Progenitor cell of endocrine pancreas (in vitro differentiated cells): ENCODE data around the gene TLX2. TPM values are rescaled to one million over a fixed set of nuclear protein-coding genes. Genes with fewer than 3 reads are reported as not detected.

Experiments
- DNase-seq: peaks from one replicate; pipeline ENCODE4 v3.0.0; 2021; ENCODE audit warnings: low spot score; ENCODE audit not compliant: unreplicated experiment
- H3K27ac Mint-ChIP-seq: 2 replicates; pipeline ENCODE4 v1.8.0; 2021; ENCODE audit warnings: mild to moderate bottlenecking, moderate library complexity, mixed read lengths
- H3K27me3 Mint-ChIP-seq: 2 replicates; pipeline ENCODE4 v1.8.0; 2021; ENCODE audit warnings: mixed read lengths
- H3K36me3 Mint-ChIP-seq: 2 replicates; pipeline ENCODE4 v1.8.0; 2022; ENCODE audit warnings: mixed read lengths; ENCODE audit not compliant: insufficient read depth
- H3K4me1 Mint-ChIP-seq: 2 replicates; pipeline ENCODE4 v1.8.0; 2021; ENCODE audit warnings: low read depth, mixed read lengths
- H3K4me3 Mint-ChIP-seq: 2 replicates; pipeline ENCODE4 v1.8.0; 2021; ENCODE audit warnings: low read depth, mild to moderate bottlenecking, moderate library complexity, mixed read lengths
- H3K9me3 Mint-ChIP-seq: 2 replicates; pipeline ENCODE4 v1.8.0; 2021; ENCODE audit warnings: low read depth, mixed read lengths
- CTCF ChIP-seq: fragments of 200-600 bp; sonication (generic); IDR thresholded peaks from one replicate; pipeline ENCODE4 v1.5.0; 2021; ENCODE audit warnings: antibody characterized with exemption, mild to moderate bottlenecking; ENCODE audit not compliant: unreplicated experiment
- total RNA-seq: library from RNA; stranded (reverse); gene quantifications from 2 replicates; pipeline ENCODE4 v1.2.1, GENCODE V29; 2021

Gene TLX2
- total RNA-seq, 1 donor from 2014 or later = not detected

GRCh38 chr2:74528600-74529356 lies 14.5 kb downstream of the TLX2 start:
- TF ChIP-seq CTCF = no peak
- H3K4me3 Mint-ChIP-seq = peak overlapping the region; percentile 98
- DNase-seq = no peak
- no peaks in the 10 kb centered on the region for H3K9me3 Mint-ChIP-seq
- H3K36me3 Mint-ChIP-seq = peaks cover 14% of the 10 kb centered on the region
- H3K27me3 Mint-ChIP-seq = no peaks in the 10 kb centered on the region
- H3K4me1 Mint-ChIP-seq = peaks cover 17% of the 10 kb centered on the region
- peak overlapping the region; percentile 97 for H3K27ac Mint-ChIP-seq

GRCh38 chr2:74529357-74530238 lies 15.3 kb downstream of the TLX2 start, which contains the start of the genes AUP1 and HTRA2:
AUP1 (minus strand) TSS chr2:74529706; CDS start chr2:74529629, 77 bp downstream.
HTRA2 (plus strand) TSS chr2:74529933; CDS start chr2:74530007, 74 bp downstream.
- H3K36me3 Mint-ChIP-seq = peaks cover 14% of the 10 kb centered on the region

GRCh38 chr2:74530239-74531187 lies 16.3 kb downstream of the TLX2 start:
- H3K4me1 Mint-ChIP-seq = peaks cover 17% of the 10 kb centered on the region
- H3K27ac Mint-ChIP-seq = peak overlapping the region; percentile 52
- DNase-seq = no peak
- no peaks in the 10 kb centered on the region for H3K9me3 Mint-ChIP-seq
- H3K4me3 Mint-ChIP-seq = peak overlapping the region; percentile 98
- TF ChIP-seq CTCF = no peak
- H3K27me3 Mint-ChIP-seq = no peaks in the 10 kb centered on the region
- peaks cover 14% of the 10 kb centered on the region for H3K36me3 Mint-ChIP-seq

More at GRCh38 chr2:74529357-74530238, 15.3 kb downstream of the TLX2 start, which contains the start of the genes AUP1 and HTRA2:
- no peaks in the 10 kb centered on the region for H3K27me3 Mint-ChIP-seq
- H3K4me1 Mint-ChIP-seq = peaks cover 17% of the 10 kb centered on the region
- H3K27ac Mint-ChIP-seq = peak within 1 kb of the TSS; percentile 97
- peak; percentile 95 for DNase-seq
- H3K9me3 Mint-ChIP-seq = no peaks in the 10 kb centered on the region
- peak within 1 kb of the TSS; percentile 98 for H3K4me3 Mint-ChIP-seq
- TF ChIP-seq CTCF = no peak

- peaks cover 6% of the 10 kb centered on the region for H3K36me3 Mint-ChIP-seq
- no peak for DNase-seq
- no peak overlapping the region for H3K27ac Mint-ChIP-seq
- H3K4me1 Mint-ChIP-seq = peaks cover 17% of the 10 kb centered on the region
- TF ChIP-seq CTCF = no peak
- no peaks in the 10 kb centered on the region for H3K27me3 Mint-ChIP-seq
- no peaks in the 10 kb centered on the region for H3K9me3 Mint-ChIP-seq
- peak overlapping the region; percentile 98 for H3K4me3 Mint-ChIP-seq
Observed at GRCh38 chr2:74531666-74532065, 17.4 kb downstream of the TLX2 start.
